GM19328 (cell line): ENCODE data around the gene DMAC2L.
"Not testable (repeated sequence)": the region's sequence is repeated elsewhere in the genome, so short reads cannot be mapped to it uniquely, and the experiment has no call there.

Source experiments
- ATAC-seq: cut with Tn5 transposase; IDR thresholded peaks from one replicate; pipeline ENCODE4 v1.9.1; 2021; ENCODE audit warnings: mild to moderate bottlenecking, moderate library complexity; ENCODE audit not compliant: unreplicated experiment

The DMAC2L gene

GRCh38 chr14:50353126-50353525 lies 41.0 kb downstream of the DMAC2L start:
- no peak for ATAC-seq

DNA sequence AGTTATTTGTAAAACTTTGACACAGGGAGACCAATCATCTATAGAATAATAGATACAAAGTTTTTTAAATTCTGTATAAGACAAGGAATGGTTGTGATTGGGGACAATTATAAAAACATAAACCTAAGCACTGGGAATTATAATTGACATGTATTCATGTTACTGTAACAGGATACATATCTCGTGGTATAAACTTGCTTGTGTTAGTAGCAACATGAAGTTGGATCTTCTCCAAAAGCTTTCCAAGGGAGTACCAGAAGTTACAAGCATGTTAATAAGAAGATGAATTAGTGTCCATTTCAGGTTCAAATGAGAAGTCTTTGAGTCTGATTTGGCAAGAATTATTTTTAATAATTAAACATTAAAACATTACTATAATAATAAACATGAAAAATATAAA lies 42.4 kb downstream of the DMAC2L start:
- no peak for ATAC-seq

GRCh38 chr14:50355692-50356091 lies 43.6 kb downstream of the DMAC2L start:
- no peak for ATAC-seq

DNA sequence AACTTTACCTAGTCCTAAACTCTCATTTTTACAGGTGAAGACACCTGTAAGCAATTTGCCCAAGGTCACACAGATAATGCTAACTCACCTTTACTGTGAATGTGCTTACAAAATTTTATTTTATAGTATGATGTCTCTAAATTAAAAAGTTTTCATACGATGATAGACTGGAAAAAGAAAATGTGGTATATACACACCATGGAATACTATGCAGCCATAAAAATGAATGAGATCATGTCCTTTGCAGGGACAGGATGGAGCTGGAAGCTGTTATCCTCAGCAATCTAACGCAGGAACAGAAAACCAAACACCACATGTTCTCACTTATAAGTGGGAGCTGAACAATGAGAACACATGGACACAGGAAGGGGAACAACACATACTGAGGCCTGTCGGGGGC lies 44.2 kb downstream of the DMAC2L start:
- not testable (repeated sequence) for ATAC-seq

GRCh38 chr14:50357124-50357523 lies 45.0 kb downstream of the DMAC2L start:
- no peak for ATAC-seq

- ATAC-seq = no peak
Observed at GRCh38 chr14:50357753-50358395, 45.8 kb downstream of the DMAC2L start.

DNA sequence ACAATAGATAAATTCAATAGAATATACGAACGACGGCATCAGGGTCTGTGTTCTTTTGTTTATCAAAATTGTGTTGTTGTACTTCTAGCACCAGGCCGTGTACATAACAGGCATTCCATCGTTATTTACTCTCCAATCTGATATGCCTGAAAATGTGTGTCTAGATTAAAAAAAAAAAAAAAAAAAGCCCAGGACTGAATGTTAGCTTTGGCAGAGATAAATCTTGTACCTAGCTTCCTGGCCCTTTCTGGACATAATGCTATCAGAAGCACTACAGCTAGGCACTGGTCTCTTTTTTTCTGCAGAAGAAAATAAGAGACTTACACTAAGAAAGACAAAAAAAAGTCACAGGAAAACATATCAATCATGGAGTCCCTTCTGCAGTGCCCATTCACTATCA lies 47.5 kb downstream of the DMAC2L start:
- no peak for ATAC-seq

- ATAC-seq = no peak
Observed at GRCh38 chr14:50360093-50360492, 48.0 kb downstream of the DMAC2L start.

DNA sequence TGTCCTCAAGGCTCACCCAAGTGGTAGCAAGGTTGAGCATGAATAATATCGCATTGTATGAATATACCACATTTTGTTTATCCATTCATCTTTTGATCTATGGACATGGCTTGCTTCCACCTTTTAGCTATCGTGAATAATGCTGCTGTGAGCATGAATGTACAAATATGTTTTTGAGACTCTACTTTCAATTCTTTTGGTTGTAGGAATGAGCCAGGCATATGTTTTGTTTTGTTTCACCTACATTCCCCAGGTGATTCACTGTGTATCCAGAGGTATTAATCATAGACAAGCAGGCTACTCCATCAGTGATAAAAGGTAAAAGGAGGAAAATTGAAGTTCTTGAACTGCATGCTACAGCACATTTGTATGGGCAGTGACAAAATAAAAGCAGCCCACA lies 48.7 kb downstream of the DMAC2L start:
- ATAC-seq = no peak

- ATAC-seq = not testable (repeated sequence)
Observed at GRCh38 chr14:50361473-50362403, 49.6 kb downstream of the DMAC2L start.

- ATAC-seq = peak; percentile 22
Observed at GRCh38 chr14:50362764-50363713, 50.9 kb downstream of the DMAC2L start.

- peak; percentile 92 for ATAC-seq
Observed at GRCh38 chr14:50363714-50364111, 51.6 kb downstream of the DMAC2L start.

GRCh38 chr14:50364792-50365191 lies 52.7 kb downstream of the DMAC2L start:
- no peak for ATAC-seq

DNA sequence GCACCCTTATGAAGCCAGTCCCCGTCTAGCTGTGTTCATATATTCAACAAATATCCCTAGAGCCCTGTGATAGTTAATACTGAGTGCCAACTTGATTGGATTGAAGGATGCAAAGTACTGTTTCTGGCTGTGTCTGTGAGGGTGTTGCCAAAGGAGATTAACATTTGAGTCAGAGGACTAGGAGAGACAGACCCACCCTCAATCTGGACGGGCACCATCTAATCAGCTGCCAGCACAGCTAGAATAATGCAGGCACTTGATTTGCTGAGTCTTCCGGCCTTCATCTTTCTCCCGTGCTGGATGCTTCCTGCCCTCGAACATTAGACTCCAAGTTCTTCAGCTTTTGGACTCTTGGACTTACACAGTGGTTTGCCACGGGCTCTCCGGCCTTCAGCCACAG lies 53.4 kb downstream of the DMAC2L start:
- ATAC-seq = not testable (repeated sequence)

GRCh38 chr14:50366115-50366514 lies 54.0 kb downstream of the DMAC2L start:
- no peak for ATAC-seq

DNA sequence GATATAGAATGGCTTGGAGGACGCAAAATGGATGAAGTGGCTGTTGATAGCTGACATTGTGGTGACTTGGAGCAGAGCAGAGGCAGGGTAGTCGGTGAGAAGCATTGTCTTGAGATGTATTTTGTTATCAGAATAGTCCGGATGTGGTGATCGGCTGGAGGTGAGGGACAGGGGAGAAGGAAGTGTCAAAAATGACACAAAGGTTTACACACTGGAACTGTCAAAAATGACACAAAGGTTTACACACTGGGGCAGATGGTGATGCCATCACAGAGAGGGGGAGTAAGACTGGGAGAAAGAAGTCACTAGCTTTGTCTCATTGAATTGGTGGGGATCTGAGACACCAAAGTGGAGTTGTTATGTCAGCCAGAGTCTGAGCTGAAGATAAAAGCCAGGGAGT lies 54.5 kb downstream of the DMAC2L start:
- ATAC-seq = no peak

GRCh38 chr14:50371546-50371945 lies 59.4 kb downstream of the DMAC2L start:
- no peak for ATAC-seq

GRCh38 chr14:50373959-50374358 lies 61.8 kb downstream of the DMAC2L start:
- no peak for ATAC-seq

DNA sequence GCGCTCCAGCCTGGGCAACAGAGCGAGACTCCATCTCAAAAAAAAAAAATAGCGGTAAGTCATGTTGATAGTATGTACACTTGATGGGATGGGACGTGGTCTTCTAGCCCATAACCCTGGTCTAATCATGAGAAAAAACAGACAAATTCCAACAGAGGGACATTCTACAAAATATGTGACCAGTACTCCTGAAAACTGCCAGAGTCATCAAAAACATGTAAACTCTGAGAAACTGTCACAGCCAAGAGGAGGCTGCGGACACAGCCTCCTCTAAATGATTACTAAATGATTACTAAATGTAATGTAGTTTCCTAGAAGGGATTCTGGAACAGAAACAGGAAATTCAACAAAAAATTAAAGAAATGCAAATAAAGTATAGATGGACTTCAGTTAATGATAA lies 63.6 kb downstream of the DMAC2L start:
- ATAC-seq = no peak
